Subcutaneous abdominal adipose tissue (tissue), 5 donors: ENCODE measurements around the gene PSAPL1.

Source experiments
- H3K27ac ChIP-seq: one replicate; pipeline ENCODE4 v1.7.0; 2013; ENCODE audit warnings: low read depth, mild to moderate bottlenecking, inconsistent platforms, low read length, moderate library complexity
- H3K27me3 ChIP-seq, 5 donors: one replicate each; pipeline ENCODE4 v1.7.0; 2013; ENCODE audit warnings: low read length in 5 of 5, inconsistent platforms in 1 of 5; ENCODE audit not compliant: control insufficient read depth in 5 of 5, insufficient read depth in 4 of 5
- H3K36me3 ChIP-seq, 5 donors: one replicate each; pipeline ENCODE4 v1.7.0; 2013; ENCODE audit warnings: low read length in 5 of 5; ENCODE audit not compliant: control insufficient read depth in 5 of 5, insufficient read depth in 5 of 5
- H3K4me1 ChIP-seq, 5 donors: one replicate each; pipeline ENCODE4 v1.7.0; 2013; ENCODE audit warnings: low read length in 5 of 5, mild to moderate bottlenecking in 3 of 5, moderate library complexity in 1 of 5; ENCODE audit not compliant: control insufficient read depth in 5 of 5, insufficient read depth in 5 of 5
- H3K4me3 ChIP-seq, 5 donors: one replicate each; pipeline ENCODE4 v1.7.0; 2013; ENCODE audit warnings: low read length in 5 of 5, low read depth in 1 of 5
- H3K9ac ChIP-seq, 5 donors: one replicate each; pipeline ENCODE4 v1.7.0; 2013; ENCODE audit warnings: low read length in 5 of 5, mild to moderate bottlenecking in 4 of 5, moderate library complexity in 3 of 5
- H3K9me3 ChIP-seq, 5 donors: one replicate each; pipeline ENCODE4 v1.7.0; 2013; ENCODE audit warnings: low read length in 5 of 5; ENCODE audit not compliant: control insufficient read depth in 5 of 5
- donor health status: healthy.
- donor health status: healthy.
- donor health status: healthy.
- donor health status: healthy.
- donor health status: healthy.

The PSAPL1 gene

DNA sequence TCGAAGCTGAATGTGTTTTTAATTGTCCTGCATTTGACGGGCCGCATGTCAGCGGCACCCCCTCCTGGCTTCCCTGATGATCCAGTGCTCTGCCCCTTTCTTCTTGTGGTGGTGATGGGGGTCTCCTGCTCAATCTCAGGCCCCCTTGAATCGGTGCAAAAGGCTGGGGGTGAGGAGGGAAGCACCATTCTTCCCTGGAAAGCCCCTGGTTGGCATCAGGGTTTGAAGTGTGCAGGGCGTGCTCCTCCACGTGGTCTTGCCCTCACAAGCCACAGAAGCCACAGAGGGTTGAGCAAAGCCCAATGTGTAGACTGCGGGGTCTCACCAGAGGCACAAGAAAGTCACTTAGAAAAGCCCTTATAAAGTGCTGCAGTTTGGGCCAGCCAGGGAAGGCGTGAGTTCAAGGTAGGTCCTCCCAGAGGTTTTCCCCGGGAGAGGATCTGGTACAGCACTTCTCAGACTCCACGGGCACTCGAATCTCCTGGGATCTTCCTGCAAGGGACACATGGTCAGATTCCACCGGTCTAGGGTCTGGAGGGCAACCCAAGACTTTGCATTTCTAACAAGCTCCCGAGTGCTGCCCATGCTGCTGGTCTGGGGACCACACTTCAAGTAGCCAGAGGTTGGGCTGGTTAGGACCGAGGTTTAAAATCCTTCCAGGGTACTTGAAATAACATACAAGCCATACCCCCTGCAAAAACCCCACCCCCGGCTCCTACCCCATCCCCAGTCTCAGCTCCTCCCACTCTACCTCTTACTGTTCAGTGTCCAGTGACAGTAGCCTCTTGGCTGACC lies 35.1 kb downstream of the PSAPL1 start:
- H3K9me3 ChIP-seq: peaks cover 0 to 9% (median 0%) of the 10 kb centered on the region in 5 donors
- H3K4me3 ChIP-seq: no peak overlapping the region
- no peaks in the 10 kb centered on the region for H3K36me3 ChIP-seq
- H3K9ac ChIP-seq: no peak overlapping the region
- H3K27ac ChIP-seq: no peak overlapping the region
- peaks cover 0 to 16% (median 7%) of the 10 kb centered on the region in 5 donors for H3K27me3 ChIP-seq
- H3K4me1 ChIP-seq: no peaks in the 10 kb centered on the region

DNA sequence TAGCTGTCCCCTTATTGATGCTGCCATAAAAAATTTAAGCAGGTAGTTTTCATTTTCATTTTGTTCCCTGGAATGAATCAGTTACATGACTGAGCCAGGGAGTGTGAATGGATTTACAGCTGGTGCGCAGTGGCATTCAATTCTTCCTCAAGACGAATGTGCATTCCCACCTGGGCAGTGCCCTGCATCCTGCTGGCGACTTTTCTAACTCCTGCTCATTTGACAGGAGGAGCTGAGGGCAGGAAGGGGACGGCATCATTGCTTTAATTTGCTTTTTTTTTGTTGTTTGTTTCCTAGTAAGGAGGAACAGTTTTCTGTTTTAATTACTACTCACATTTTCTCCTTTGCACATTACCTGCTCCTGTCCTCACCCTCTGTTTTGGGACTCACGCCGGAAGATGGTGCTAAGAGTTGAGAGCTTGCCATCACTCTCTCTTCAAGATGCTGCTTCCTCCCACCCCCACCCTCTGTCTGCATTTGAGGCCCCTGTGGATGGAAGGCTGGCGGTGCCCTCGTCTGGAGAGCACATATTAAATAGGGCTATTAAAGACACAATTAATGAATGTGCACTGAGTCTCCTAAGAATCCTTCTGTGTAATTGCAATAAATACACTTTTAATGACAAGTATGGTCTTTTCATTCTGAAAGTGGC lies 35.8 kb downstream of the PSAPL1 start:
- H3K27ac ChIP-seq: no peak overlapping the region
- no peak overlapping the region for H3K9ac ChIP-seq
- no peak overlapping the region for H3K4me3 ChIP-seq
- peaks cover 0 to 20% (median 14%) of the 10 kb centered on the region in 5 donors for H3K27me3 ChIP-seq
- H3K9me3 ChIP-seq: peaks cover 0 to 8% (median 0%) of the 10 kb centered on the region in 5 donors
- no peaks in the 10 kb centered on the region for H3K36me3 ChIP-seq
- no peaks in the 10 kb centered on the region for H3K4me1 ChIP-seq

DNA sequence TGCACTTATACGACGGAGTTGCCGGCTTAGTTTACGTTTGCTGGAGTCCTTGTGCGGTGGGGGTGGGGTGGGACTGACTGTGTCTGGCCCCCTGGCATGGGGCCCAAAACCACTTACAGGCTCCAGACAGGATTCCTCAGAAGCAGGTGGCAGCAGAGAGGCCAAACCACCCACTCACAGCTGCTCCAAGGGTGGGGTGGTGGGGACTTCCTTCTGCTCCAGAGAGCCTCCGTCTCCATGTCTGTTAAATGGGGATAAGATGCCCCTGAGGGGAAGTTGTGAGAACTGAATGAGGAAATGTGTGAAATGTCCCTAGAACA lies 36.7 kb downstream of the PSAPL1 start:
- no peak overlapping the region for H3K9ac ChIP-seq
- H3K27ac ChIP-seq: no peak overlapping the region
- H3K9me3 ChIP-seq: peaks cover 0 to 7% (median 0%) of the 10 kb centered on the region in 5 donors
- H3K4me3 ChIP-seq: no peak overlapping the region
- H3K36me3 ChIP-seq: no peaks in the 10 kb centered on the region
- no peaks in the 10 kb centered on the region for H3K4me1 ChIP-seq
- H3K27me3 ChIP-seq: peaks cover 0 to 24% (median 20%) of the 10 kb centered on the region in 5 donors

DNA sequence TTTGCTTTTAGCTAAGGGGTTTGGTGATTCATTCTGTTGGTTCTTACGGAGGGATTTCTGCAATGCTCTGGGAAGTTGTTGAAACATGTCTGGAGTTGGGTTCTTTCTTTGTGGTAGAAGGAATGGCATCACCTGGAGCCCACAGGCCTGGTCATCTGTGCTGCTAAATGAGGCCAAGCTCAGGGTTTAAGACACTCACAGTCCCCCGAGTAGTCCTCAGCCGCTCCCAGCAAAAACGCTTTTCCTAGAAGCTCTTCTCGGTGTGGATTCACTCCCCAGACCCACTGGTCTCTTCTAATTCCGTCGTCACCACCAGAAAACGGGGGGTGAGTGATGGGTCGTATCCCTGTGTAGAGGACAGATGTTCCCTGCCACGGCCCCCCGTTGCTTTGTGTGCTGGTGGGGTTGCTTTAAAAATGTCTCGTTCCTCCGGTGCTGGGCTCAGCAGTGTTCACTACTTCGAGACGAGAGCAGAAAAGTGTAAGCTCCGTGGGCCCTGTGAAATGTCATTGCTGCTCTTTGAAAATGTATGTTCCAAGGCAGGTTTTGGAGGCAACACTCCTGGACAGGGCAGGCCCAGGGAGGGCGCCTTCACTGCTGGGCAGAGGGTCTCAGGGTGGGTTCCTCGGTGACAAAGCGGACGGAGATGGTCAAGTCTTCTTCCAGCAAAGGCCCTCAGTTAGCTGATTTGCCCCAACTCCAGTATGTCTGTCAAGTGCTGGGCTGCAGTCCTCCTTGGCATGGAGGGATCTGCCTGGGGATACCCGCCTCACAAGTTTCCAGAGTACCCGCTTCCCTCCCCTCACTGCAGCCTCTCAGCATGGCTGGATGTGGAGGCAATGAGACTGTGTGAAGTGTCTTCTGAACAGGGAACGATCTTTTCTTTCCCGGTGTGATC lies 37.3 kb downstream of the PSAPL1 start:
- Histone ChIP-seq H3K4me3 (no peak overlapping the region), H3K36me3 (no peaks in the 10 kb centered on the region), H3K27me3 (peaks cover 0 to 30% (median 26%) of the 10 kb centered on the region in 5 donors), H3K9me3 (peaks cover 0 to 7% (median 0%) of the 10 kb centered on the region in 5 donors), H3K27ac (no peak overlapping the region), H3K9ac (no peak overlapping the region), H3K4me1 (no peaks in the 10 kb centered on the region)

DNA sequence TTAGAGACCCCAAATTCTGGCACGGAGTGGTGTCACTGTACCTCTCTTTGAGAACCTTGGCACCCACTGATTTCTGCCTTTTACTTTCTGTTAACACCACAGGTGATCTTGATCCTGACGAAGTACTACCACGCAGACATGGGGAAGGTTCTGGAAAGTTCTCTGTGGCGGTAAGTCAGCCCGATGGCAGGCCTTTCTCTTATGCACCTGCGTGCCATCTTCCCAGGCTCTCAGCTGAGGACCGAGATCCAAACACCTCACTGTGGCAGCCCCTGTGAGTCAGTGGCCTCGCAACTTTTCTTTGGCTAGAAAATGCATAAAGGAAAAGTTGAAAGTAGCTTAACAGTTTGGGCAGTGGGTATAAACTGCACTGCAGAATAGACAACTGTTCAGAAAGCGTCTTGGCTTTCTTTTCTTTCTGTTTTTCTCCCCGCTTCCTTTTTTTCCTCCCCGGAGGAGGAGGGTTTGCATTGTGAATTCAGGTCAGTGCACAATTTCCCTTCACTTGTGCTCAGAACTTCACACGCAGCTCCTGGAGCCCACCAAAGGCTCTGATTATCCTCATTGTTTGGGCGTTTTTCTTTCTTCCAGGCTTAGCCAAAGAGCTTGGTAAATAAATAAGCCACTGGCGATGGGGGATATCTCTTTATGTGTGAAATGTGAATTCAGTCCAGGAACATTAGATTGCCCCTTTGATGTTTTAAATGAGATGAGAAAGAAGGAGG lies 38.4 kb downstream of the PSAPL1 start:
- no peaks in the 10 kb centered on the region for H3K4me1 ChIP-seq
- H3K36me3 ChIP-seq: no peaks in the 10 kb centered on the region
- H3K9me3 ChIP-seq: peaks cover 0 to 6% (median 0%) of the 10 kb centered on the region in 5 donors
- no peak overlapping the region for H3K4me3 ChIP-seq
- peaks cover 0 to 33% (median 31%) of the 10 kb centered on the region in 5 donors for H3K27me3 ChIP-seq
- H3K27ac ChIP-seq: no peak overlapping the region
- no peak overlapping the region for H3K9ac ChIP-seq

DNA sequence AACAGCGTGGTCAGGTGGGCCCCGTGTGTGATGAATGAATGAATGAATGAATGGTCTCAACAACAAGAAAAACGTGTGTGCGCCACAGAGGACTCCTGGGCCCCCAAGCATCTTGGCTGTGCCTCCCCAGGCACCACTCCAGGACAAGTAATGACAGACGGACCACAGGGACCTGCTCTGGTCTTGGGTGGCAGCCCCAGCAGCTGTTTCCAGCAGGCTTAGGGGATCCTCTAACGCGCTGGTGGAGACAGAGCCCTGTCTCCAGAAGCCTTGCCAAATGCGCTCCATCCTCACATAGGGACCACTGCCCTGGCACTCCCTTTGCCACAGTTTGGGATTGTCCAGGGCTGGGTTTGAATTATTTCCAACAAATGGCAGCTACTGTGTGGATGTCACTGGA lies 39.1 kb downstream of the PSAPL1 start:
- Histone ChIP-seq H3K4me1 (no peaks in the 10 kb centered on the region), H3K9me3 (no peaks in the 10 kb centered on the region), H3K4me3 (no peak overlapping the region), H3K27me3 (peaks cover 0 to 32% (median 29%) of the 10 kb centered on the region in 5 donors), H3K27ac (no peak overlapping the region), H3K36me3 (no peaks in the 10 kb centered on the region), H3K9ac (no peak overlapping the region)

- H3K27me3 ChIP-seq: peaks cover 0 to 33% (median 31%) of the 10 kb centered on the region in 5 donors
- no peaks in the 10 kb centered on the region for H3K9me3 ChIP-seq
- no peaks in the 10 kb centered on the region for H3K36me3 ChIP-seq
- H3K27ac ChIP-seq: no peak overlapping the region
- no peak overlapping the region for H3K9ac ChIP-seq
- H3K4me3 ChIP-seq: no peak overlapping the region
- no peaks in the 10 kb centered on the region for H3K4me1 ChIP-seq
Measured at GRCh38 chr4:7394681-7395451, 39.9 kb downstream of the PSAPL1 start.

GRCh38 chr4:7393601-7394575 lies 40.8 kb downstream of the PSAPL1 start:
- no peak overlapping the region for H3K9ac ChIP-seq
- no peak overlapping the region for H3K4me3 ChIP-seq
- no peaks in the 10 kb centered on the region for H3K4me1 ChIP-seq
- no peaks in the 10 kb centered on the region for H3K36me3 ChIP-seq
- H3K27me3 ChIP-seq: peaks cover 0 to 36% (median 28%) of the 10 kb centered on the region in 5 donors
- H3K27ac ChIP-seq: no peak overlapping the region
- H3K9me3 ChIP-seq: no peaks in the 10 kb centered on the region
